Skeletal muscle tissue (tissue), 4 donors: ENCODE measurements around the gene S100A3. TPM values are rescaled to one million over a fixed set of nuclear protein-coding genes. Genes with fewer than 3 reads are reported as not detected.
"Not testable (repeated sequence)": the region's sequence is repeated elsewhere in the genome, so short reads cannot be mapped to it uniquely, and the experiment has no call there.

Source experiments
- H3K27ac ChIP-seq: one replicate; pipeline ENCODE4 v1.7.0; 2013; ENCODE audit warnings: mild to moderate bottlenecking, low read depth, low read length, inconsistent platforms
- H3K27me3 ChIP-seq, 3 donors: one replicate each; pipeline ENCODE4 v1.7.0; 2013; ENCODE audit warnings: low read length in 3 of 3; ENCODE audit not compliant: control insufficient read depth in 3 of 3, insufficient read depth in 3 of 3
- H3K36me3 ChIP-seq, 3 donors: one replicate each; pipeline ENCODE4 v1.7.0; 2013; ENCODE audit warnings: low read length in 3 of 3; ENCODE audit not compliant: control insufficient read depth in 3 of 3, insufficient read depth in 3 of 3
- H3K4me1 ChIP-seq, 3 donors: one replicate each; pipeline ENCODE4 v1.7.0; 2013; ENCODE audit warnings: low read length in 3 of 3, mild to moderate bottlenecking in 3 of 3; ENCODE audit not compliant: control insufficient read depth in 3 of 3, insufficient read depth in 3 of 3
- H3K4me3 ChIP-seq, 3 donors: one replicate each; pipeline ENCODE4 v1.7.0; 2013; ENCODE audit warnings: low read length in 3 of 3
- H3K9ac ChIP-seq, 3 donors: one replicate each; pipeline ENCODE4 v1.7.0; 2013; ENCODE audit warnings: low read length in 3 of 3, mild to moderate bottlenecking in 3 of 3, moderate library complexity in 2 of 3, low read depth in 1 of 3
- H3K9me3 ChIP-seq, 3 donors: one replicate each; pipeline ENCODE4 v1.7.0; 2013; ENCODE audit warnings: low read length in 3 of 3; ENCODE audit not compliant: control insufficient read depth in 3 of 3
- total RNA-seq: library from RNA; depleted of rRNA; stranded (reverse); fragments of >200 nt; gene quantifications from one replicate; pipeline ENCODE4 v1.2.3, GENCODE V29; 2014
- donor health status: Osteomylitis.

S100A3 gene
- total RNA-seq = not detected

GRCh38 chr1:153548722-153549688 lies at the start of gene S100A3:
Gene S100A3, minus strand, starts transcription at chr1:153549258. Its CDS starts 773 bp downstream, at chr1:153548485.
- Histone ChIP-seq H3K4me3 (peak within 1 kb of the TSS in 1 of 3 donors; percentile 0), H3K27ac (peak within 1 kb of the TSS; percentile 72), H3K9ac (peak within 1 kb of the TSS in 2 of 3 donors; percentile 40 to 43), H3K4me1 (peaks cover 63 to 77% (median 70%) of the 10 kb centered on the region in 3 donors), H3K9me3 (no peaks in the 10 kb centered on the region), H3K27me3 (no peaks in the 10 kb centered on the region), H3K36me3 (no peaks in the 10 kb centered on the region)

GRCh38 chr1:153598309-153599172 lies 49.5 kb upstream of the S100A3 start:
- Histone ChIP-seq H3K36me3 (no peaks in the 10 kb centered on the region), H3K9me3 (no peaks in the 10 kb centered on the region), H3K27me3 (no peaks in the 10 kb centered on the region), H3K9ac (peak overlapping the region in 1 of 3 donors; percentile 33), H3K4me3 (no peak overlapping the region), H3K27ac (no peak overlapping the region), H3K4me1 (peaks cover 0 to 6% (median 4%) of the 10 kb centered on the region in 3 donors)

GRCh38 chr1:153597206-153597605 lies 48.1 kb upstream of the S100A3 start:
- Histone ChIP-seq H3K4me1 (peaks cover 0 to 6% (median 4%) of the 10 kb centered on the region in 3 donors), H3K27ac (no peak overlapping the region), H3K9ac (no peak overlapping the region), H3K4me3 (no peak overlapping the region), H3K27me3 (no peaks in the 10 kb centered on the region), H3K9me3 (no peaks in the 10 kb centered on the region), H3K36me3 (no peaks in the 10 kb centered on the region)

- Histone ChIP-seq H3K27ac (no peak overlapping the region), H3K36me3 (no peaks in the 10 kb centered on the region), H3K27me3 (no peaks in the 10 kb centered on the region), H3K9me3 (no peaks in the 10 kb centered on the region), H3K9ac (no peak overlapping the region), H3K4me1 (no peaks in the 10 kb centered on the region), H3K4me3 (no peak overlapping the region)
These were observed 43.7 kb upstream of the S100A3 start for GRCh38 chr1:153592748-153593147.

- H3K4me1 ChIP-seq = no peaks in the 10 kb centered on the region
- H3K27me3 ChIP-seq = no peaks in the 10 kb centered on the region
These were observed 39.4 kb upstream of the S100A3 start for GRCh38 chr1:153588482-153588881.

GRCh38 chr1:153588033-153588432 lies 39.0 kb upstream of the S100A3 start:
- not testable (repeated sequence) for H3K36me3 ChIP-seq, H3K27ac ChIP-seq, H3K4me3 ChIP-seq, H3K4me1 ChIP-seq, H3K9ac ChIP-seq, H3K27me3 ChIP-seq, H3K9me3 ChIP-seq

More at GRCh38 chr1:153588482-153588881, 39.4 kb upstream of the S100A3 start:
- H3K9ac ChIP-seq = no peak overlapping the region
- H3K9me3 ChIP-seq = no peaks in the 10 kb centered on the region
- no peak overlapping the region for H3K27ac ChIP-seq
- no peak overlapping the region for H3K4me3 ChIP-seq
- no peaks in the 10 kb centered on the region for H3K36me3 ChIP-seq

GRCh38 chr1:153587314-153587713 lies 38.3 kb upstream of the S100A3 start:
- H3K4me1 ChIP-seq = no peaks in the 10 kb centered on the region
- no peak overlapping the region for H3K9ac ChIP-seq
- no peaks in the 10 kb centered on the region for H3K9me3 ChIP-seq

GRCh38 chr1:153586347-153586746 lies 37.3 kb upstream of the S100A3 start:
- Histone ChIP-seq H3K27me3 (no peaks in the 10 kb centered on the region), H3K27ac (no peak overlapping the region), H3K4me1 (no peaks in the 10 kb centered on the region), H3K4me3 (no peak overlapping the region), H3K9me3 (no peaks in the 10 kb centered on the region), H3K9ac (no peak overlapping the region), H3K36me3 (no peaks in the 10 kb centered on the region)

More at GRCh38 chr1:153587314-153587713, 38.3 kb upstream of the S100A3 start:
- no peaks in the 10 kb centered on the region for H3K36me3 ChIP-seq
- no peak overlapping the region for H3K4me3 ChIP-seq
- H3K27ac ChIP-seq = no peak overlapping the region
- H3K27me3 ChIP-seq = no peaks in the 10 kb centered on the region

- no peaks in the 10 kb centered on the region for H3K4me1 ChIP-seq
- H3K27me3 ChIP-seq = no peaks in the 10 kb centered on the region
- H3K9me3 ChIP-seq = no peaks in the 10 kb centered on the region
- no peak overlapping the region for H3K27ac ChIP-seq
- H3K36me3 ChIP-seq = no peaks in the 10 kb centered on the region
- H3K4me3 ChIP-seq = no peak overlapping the region
- H3K9ac ChIP-seq = no peak overlapping the region
These were observed 35.9 kb upstream of the S100A3 start for GRCh38 chr1:153585006-153585405.
